Measurements from ENCODE around the gene LAMTOR5. TPM values are rescaled to one million over a fixed set of nuclear protein-coding genes. Genes with fewer than 3 reads are reported as not detected.

LAMTOR5 gene
- total and polyA plus RNA-seq, 2 of the 13 experiments (the other 11 are each of a cell fraction or from before 2014, with no cell fraction given): 96.7 to 400 TPM

- peaks cover 0 to 9% of the 10 kb centered on the region in 2 experiments; a peak in 2 of 5 replicates for H3K27me3 ChIP-seq (ENCODE audit: control insufficient read depth in 1 of 2, insufficient read depth in 2 of 2, low read length in 2 of 2)
- intact Hi-C loops (cut with micrococcal nuclease; ENCODE audit: unreplicated experiment): no loop called here
- no peaks in the 10 kb centered on the region for H3K79me2 ChIP-seq (ENCODE audit: insufficient read depth, low read length)
- DNase-seq (ENCODE audit: low spot score) (no peak), FAIRE-seq (no peak), ATAC-seq (no peak)
- peaks cover 7% of the 10 kb centered on the region; the same call in 1 of the 2 replicates for H3K4me1 ChIP-seq (ENCODE audit: insufficient read depth, low read length)
- no peaks in the 10 kb centered on the region for H4K20me1 ChIP-seq (ENCODE audit: insufficient read depth, low read length)
- H3K9me3 ChIP-seq (ENCODE audit: low read length): no peaks in the 10 kb centered on the region
- POLR2A ChIA-PET: no interaction called here
- CTCF ChIA-PET (ENCODE audit: low intra/inter-chr PET ratio, low total read pairs): no interaction called here
- BruUV-seq (replicated peaks): no TSS peak
- H3K4me2 ChIP-seq (ENCODE audit: low read depth, low read length): no peak overlapping the region
- no peak overlapping the region for H3K4me3 ChIP-seq (replicated peaks in 1 of 3; ENCODE audit: insufficient read depth in 1 of 3, low read depth in 2 of 3, low read length in 3 of 3)
- in situ Hi-C loops (cut with HindIII; ENCODE audit: extremely low pct_ligation_motif_present, low pct_unique_long_range_greater_than_20kb): no loop called here
- H2AFZ ChIP-seq (ENCODE audit: low read length): no peak overlapping the region
- H3K9ac ChIP-seq (ENCODE audit: insufficient read depth, low read depth, low read length): no peak overlapping the region
- TF ChIP-seq ZSCAN20 (CRISPR knock-in tag; IDR thresholded peaks at IDR 0.05; ENCODE audit: borderline replicate concordance) (no peak), ZSCAN31 (CRISPR knock-in tag; IDR thresholded peaks at IDR 0.05; ENCODE audit: low read depth) (no peak), CREM (IDR thresholded peaks at IDR 0.05) (no peak), CREM (CRISPR knock-in tag; IDR thresholded peaks at IDR 0.05) (no peak), AHR (CRISPR knock-in tag; IDR thresholded peaks at IDR 0.05) (no peak), GFI1 (CRISPR knock-in tag; IDR thresholded peaks at IDR 0.05; ENCODE audit: borderline replicate concordance) (no peak), CAMTA2 (CRISPR knock-in tag; IDR thresholded peaks at IDR 0.05; ENCODE audit: borderline replicate concordance) (no peak), ZNF879 (CRISPR knock-in tag; IDR thresholded peaks at IDR 0.05) (no peak), EZH2 (conservative IDR thresholded peaks at IDR 0.05; ENCODE audit: low read depth, low read length) (no peak), ZFAT (CRISPR knock-in tag; conservative IDR thresholded peaks at IDR 0.05) (no peak), ZNF335 (CRISPR knock-in tag; IDR thresholded peaks at IDR 0.05) (no peak), ZNF263 (CRISPR knock-in tag; IDR thresholded peaks at IDR 0.05) (no peak), NPAS2 (CRISPR knock-in tag; IDR thresholded peaks at IDR 0.05; ENCODE audit: borderline replicate concordance) (no peak), MTA1 (CRISPR knock-in tag; IDR thresholded peaks at IDR 0.05; ENCODE audit: borderline replicate concordance) (no peak)
- TF ChIP-seq, protein P1, sequence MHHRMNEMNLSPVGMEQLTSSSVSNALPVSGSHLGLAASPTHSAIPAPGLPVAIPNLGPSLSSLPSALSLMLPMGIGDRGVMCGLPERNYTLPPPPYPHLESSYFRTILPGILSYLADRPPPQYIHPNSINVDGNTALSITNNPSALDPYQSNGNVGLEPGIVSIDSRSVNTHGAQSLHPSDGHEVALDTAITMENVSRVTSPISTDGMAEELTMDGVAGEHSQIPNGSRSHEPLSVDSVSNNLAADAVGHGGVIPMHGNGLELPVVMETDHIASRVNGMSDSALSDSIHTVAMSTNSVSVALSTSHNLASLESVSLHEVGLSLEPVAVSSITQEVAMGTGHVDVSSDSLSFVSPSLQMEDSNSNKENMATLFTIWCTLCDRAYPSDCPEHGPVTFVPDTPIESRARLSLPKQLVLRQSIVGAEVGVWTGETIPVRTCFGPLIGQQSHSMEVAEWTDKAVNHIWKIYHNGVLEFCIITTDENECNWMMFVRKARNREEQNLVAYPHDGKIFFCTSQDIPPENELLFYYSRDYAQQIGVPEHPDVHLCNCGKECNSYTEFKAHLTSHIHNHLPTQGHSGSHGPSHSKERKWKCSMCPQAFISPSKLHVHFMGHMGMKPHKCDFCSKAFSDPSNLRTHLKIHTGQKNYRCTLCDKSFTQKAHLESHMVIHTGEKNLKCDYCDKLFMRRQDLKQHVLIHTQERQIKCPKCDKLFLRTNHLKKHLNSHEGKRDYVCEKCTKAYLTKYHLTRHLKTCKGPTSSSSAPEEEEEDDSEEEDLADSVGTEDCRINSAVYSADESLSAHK (CRISPR knock-in tag; IDR thresholded peaks at IDR 0.05; ENCODE audit: borderline replicate concordance): no peak
- TF ChIP-seq, protein P2, sequence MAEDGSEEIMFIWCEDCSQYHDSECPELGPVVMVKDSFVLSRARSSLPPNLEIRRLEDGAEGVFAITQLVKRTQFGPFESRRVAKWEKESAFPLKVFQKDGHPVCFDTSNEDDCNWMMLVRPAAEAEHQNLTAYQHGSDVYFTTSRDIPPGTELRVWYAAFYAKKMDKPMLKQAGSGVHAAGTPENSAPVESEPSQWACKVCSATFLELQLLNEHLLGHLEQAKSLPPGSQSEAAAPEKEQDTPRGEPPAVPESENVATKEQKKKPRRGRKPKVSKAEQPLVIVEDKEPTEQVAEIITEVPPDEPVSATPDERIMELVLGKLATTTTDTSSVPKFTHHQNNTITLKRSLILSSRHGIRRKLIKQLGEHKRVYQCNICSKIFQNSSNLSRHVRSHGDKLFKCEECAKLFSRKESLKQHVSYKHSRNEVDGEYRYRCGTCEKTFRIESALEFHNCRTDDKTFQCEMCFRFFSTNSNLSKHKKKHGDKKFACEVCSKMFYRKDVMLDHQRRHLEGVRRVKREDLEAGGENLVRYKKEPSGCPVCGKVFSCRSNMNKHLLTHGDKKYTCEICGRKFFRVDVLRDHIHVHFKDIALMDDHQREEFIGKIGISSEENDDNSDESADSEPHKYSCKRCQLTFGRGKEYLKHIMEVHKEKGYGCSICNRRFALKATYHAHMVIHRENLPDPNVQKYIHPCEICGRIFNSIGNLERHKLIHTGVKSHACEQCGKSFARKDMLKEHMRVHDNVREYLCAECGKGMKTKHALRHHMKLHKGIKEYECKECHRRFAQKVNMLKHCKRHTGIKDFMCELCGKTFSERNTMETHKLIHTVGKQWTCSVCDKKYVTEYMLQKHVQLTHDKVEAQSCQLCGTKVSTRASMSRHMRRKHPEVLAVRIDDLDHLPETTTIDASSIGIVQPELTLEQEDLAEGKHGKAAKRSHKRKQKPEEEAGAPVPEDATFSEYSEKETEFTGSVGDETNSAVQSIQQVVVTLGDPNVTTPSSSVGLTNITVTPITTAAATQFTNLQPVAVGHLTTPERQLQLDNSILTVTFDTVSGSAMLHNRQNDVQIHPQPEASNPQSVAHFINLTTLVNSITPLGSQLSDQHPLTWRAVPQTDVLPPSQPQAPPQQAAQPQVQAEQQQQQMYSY (CRISPR knock-in tag; IDR thresholded peaks at IDR 0.05): no peak
- TF ChIP-seq, protein P3, sequence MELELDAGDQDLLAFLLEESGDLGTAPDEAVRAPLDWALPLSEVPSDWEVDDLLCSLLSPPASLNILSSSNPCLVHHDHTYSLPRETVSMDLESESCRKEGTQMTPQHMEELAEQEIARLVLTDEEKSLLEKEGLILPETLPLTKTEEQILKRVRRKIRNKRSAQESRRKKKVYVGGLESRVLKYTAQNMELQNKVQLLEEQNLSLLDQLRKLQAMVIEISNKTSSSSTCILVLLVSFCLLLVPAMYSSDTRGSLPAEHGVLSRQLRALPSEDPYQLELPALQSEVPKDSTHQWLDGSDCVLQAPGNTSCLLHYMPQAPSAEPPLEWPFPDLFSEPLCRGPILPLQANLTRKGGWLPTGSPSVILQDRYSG (CRISPR knock-in tag; IDR thresholded peaks at IDR 0.05): no peak
- WGBS (ENCODE audit: low lambda C conversion rate): 20% methylated on average over 8 of the region's 9 CpGs
- H3K36me3 ChIP-seq (replicated peaks in 1 of 2; ENCODE audit: control insufficient read depth in 1 of 2, insufficient read depth in 2 of 2, low read length in 2 of 2): no peaks in the 10 kb centered on the region
- H3K27ac ChIP-seq (ENCODE audit: extremely low read length, insufficient read depth, low read length): no peak overlapping the region
Observed at GRCh38 chr1:110425612-110426152, 18.2 kb upstream of the LAMTOR5 start.

Data from HepG2 (cell line).